Measurements from ENCODE around the gene ZMYM3.

DNA sequence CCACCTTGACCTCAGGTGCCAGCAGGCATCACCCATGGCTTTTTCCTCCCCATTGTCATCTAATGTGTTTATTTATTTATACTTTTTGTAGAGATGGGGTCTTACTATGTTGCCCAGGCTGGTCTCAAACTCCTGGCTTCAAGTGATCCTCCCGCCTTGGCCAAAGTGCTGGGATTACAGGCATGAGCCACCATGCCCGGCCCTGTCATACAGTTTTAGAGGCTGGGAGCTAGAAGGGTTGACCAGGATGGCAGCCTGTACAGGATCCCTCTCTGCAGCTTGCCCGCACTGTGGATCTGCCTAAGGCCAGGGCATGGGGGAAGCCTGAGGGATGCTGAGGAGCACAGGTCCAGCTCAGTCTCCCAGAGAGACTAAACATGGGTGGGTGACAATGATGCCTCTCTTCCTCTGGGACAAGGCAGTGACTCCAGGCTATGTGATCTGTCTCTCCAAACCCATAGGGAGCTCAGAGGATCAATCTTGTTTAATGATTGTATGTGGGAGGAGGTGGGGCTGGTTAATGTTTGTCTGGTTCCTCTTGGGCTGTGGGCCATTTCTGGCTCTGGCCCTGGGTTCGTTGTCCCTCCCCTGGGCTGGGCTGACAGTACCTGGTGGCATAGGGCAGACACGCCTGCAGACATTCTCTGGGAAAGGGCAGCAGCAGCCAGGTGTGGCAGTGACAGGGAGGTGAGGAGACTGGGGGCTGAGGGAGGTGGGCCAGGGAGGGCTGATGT, 39.2 kb downstream of the ZMYM3 start:
- TF ChIP-seq, protein P1, sequence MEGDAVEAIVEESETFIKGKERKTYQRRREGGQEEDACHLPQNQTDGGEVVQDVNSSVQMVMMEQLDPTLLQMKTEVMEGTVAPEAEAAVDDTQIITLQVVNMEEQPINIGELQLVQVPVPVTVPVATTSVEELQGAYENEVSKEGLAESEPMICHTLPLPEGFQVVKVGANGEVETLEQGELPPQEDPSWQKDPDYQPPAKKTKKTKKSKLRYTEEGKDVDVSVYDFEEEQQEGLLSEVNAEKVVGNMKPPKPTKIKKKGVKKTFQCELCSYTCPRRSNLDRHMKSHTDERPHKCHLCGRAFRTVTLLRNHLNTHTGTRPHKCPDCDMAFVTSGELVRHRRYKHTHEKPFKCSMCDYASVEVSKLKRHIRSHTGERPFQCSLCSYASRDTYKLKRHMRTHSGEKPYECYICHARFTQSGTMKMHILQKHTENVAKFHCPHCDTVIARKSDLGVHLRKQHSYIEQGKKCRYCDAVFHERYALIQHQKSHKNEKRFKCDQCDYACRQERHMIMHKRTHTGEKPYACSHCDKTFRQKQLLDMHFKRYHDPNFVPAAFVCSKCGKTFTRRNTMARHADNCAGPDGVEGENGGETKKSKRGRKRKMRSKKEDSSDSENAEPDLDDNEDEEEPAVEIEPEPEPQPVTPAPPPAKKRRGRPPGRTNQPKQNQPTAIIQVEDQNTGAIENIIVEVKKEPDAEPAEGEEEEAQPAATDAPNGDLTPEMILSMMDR (conservative IDR thresholded peaks at IDR 0.05; ENCODE audit: low read depth, low read length) = no peak
- TF ChIP-seq MXI1 (IDR thresholded peaks at IDR 0.05; ENCODE audit: borderline replicate concordance, low read depth, low read length) = no peak
- no peak for TF ChIP-seq MAZ (IDR thresholded peaks at IDR 0.05; ENCODE audit: borderline replicate concordance, low read depth, low read length)
- TF ChIP-seq POLR2A (IDR thresholded peaks at IDR 0.05; ENCODE audit: low read depth, low read length) = no peak
- no peak for TF ChIP-seq FOS (IDR thresholded peaks at IDR 0.05; ENCODE audit: low read depth, low read length)
- TF ChIP-seq MAFK (IDR thresholded peaks at IDR 0.05; ENCODE audit: low read depth, low read length) = no peak
- TF ChIP-seq, protein P2, sequence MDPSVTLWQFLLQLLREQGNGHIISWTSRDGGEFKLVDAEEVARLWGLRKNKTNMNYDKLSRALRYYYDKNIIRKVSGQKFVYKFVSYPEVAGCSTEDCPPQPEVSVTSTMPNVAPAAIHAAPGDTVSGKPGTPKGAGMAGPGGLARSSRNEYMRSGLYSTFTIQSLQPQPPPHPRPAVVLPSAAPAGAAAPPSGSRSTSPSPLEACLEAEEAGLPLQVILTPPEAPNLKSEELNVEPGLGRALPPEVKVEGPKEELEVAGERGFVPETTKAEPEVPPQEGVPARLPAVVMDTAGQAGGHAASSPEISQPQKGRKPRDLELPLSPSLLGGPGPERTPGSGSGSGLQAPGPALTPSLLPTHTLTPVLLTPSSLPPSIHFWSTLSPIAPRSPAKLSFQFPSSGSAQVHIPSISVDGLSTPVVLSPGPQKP (IDR thresholded peaks at IDR 0.05; ENCODE audit: borderline replicate concordance, low read depth, low read length) = no peak
- TF ChIP-seq CEBPB (IDR thresholded peaks at IDR 0.05; ENCODE audit: low read depth, low read length) = no peak
- TF ChIP-seq, protein P3, sequence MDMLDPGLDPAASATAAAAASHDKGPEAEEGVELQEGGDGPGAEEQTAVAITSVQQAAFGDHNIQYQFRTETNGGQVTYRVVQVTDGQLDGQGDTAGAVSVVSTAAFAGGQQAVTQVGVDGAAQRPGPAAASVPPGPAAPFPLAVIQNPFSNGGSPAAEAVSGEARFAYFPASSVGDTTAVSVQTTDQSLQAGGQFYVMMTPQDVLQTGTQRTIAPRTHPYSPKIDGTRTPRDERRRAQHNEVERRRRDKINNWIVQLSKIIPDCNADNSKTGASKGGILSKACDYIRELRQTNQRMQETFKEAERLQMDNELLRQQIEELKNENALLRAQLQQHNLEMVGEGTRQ (IDR thresholded peaks at IDR 0.05; ENCODE audit: low read depth, low read length) = no peak
- no peak for TF ChIP-seq RFX5 (IDR thresholded peaks at IDR 0.05; ENCODE audit: low read depth, low read length)
- TF ChIP-seq RCOR1 (IDR thresholded peaks at IDR 0.05; ENCODE audit: insufficient replicate concordance, low read length) = no peak
- TF ChIP-seq RAD21 (IDR thresholded peaks at IDR 0.05; ENCODE audit: low read length) = no peak
- TF ChIP-seq BHLHE40 (IDR thresholded peaks at IDR 0.05; ENCODE audit: low read depth, low read length) = no peak
- TF ChIP-seq CHD1 (IDR thresholded peaks at IDR 0.05; ENCODE audit: low read depth, low read length) = no peak

Measured in IMR-90 (cell line).